ENCODE measurements around the gene KIFBP. TPM values are rescaled to one million over a fixed set of nuclear protein-coding genes. Genes with fewer than 3 reads are reported as not detected.

Gene KIFBP
- total and polyA plus RNA-seq, 9 of the 15 experiments (the other 6 are each of a cell fraction or from before 2014, with no cell fraction given): 5.6 to 23.2 (median 14.8) TPM

GRCh38 chr10:69061305-69062161 lies 72.9 kb downstream of the KIFBP start (continued):
- TF ChIP-seq ZHX1 (conservative IDR thresholded peaks at IDR 0.05; ENCODE audit: low read length) (no peak), ARID1B (IDR thresholded peaks at IDR 0.05) (peak; percentile 65), ZNF766 (CRISPR knock-in tag; conservative IDR thresholded peaks at IDR 0.05) (peak; percentile 50; the same call in 1 of the 2 replicates), SMARCC2 (IDR thresholded peaks at IDR 0.05; ENCODE audit: low read depth) (0 out of 2 replicates have a peak, but pooled peaks have one; percentile 58), SMC3 (conservative IDR thresholded peaks at IDR 0.05; ENCODE audit: insufficient read depth, low read depth, low read length) (no peak), BHLHE40 (IDR thresholded peaks at IDR 0.05; ENCODE audit: low read length) (peak; percentile 37; the same call in 1 of the 2 replicates), THAP7 (CRISPR knock-in tag; IDR thresholded peaks at IDR 0.05) (no peak), NFATC3 (IDR thresholded peaks at IDR 0.05) (0 out of 2 replicates have a peak, but pooled peaks have one; percentile 47), HOMEZ (CRISPR knock-in tag; IDR thresholded peaks at IDR 0.05) (no peak), TFAP4 (CRISPR knock-in tag; IDR thresholded peaks at IDR 0.05; ENCODE audit: borderline replicate concordance) (peak; percentile 19; the same call in 1 of the 2 replicates), MECOM (CRISPR knock-in tag; IDR thresholded peaks at IDR 0.05) (peak; percentile 43; the same call in 1 of the 2 replicates), BCLAF1 (IDR thresholded peaks at IDR 0.05; ENCODE audit: borderline replicate concordance in 1 of 2, control insufficient read depth in 1 of 2, low read depth in 2 of 2, low read length in 1 of 2) (no peak), GABPB1 (CRISPR knock-in tag; IDR thresholded peaks at IDR 0.05) (peak; percentile 19; the same call in 1 of the 2 replicates), RBFOX2 (IDR thresholded peaks at IDR 0.05; ENCODE audit: low read depth, low read length) (peak; percentile 59; the same call in 1 of the 2 replicates), ERF (CRISPR knock-in tag; IDR thresholded peaks at IDR 0.05) (peak; percentile 80), TEAD4 (IDR thresholded peaks at IDR 0.05; ENCODE audit: low read length) (peak; percentile 44), TEAD4 (CRISPR knock-in tag; IDR thresholded peaks at IDR 0.05; ENCODE audit: borderline replicate concordance) (no peak), FOXA1 (IDR thresholded peaks at IDR 0.05; ENCODE audit: borderline replicate concordance) (no peak)

Measured in K562 (cell line).